GM21786 (cell line): ENCODE data around the gene MRPL12.
A peak's percentile ranks its signal among the peaks of the same experiment; 100 is the strongest.

Experiments
- ATAC-seq: cut with Tn5 transposase; IDR thresholded peaks from one replicate; pipeline ENCODE4 v1.9.1; 2021; ENCODE audit not compliant: unreplicated experiment

MRPL12 gene

DNA sequence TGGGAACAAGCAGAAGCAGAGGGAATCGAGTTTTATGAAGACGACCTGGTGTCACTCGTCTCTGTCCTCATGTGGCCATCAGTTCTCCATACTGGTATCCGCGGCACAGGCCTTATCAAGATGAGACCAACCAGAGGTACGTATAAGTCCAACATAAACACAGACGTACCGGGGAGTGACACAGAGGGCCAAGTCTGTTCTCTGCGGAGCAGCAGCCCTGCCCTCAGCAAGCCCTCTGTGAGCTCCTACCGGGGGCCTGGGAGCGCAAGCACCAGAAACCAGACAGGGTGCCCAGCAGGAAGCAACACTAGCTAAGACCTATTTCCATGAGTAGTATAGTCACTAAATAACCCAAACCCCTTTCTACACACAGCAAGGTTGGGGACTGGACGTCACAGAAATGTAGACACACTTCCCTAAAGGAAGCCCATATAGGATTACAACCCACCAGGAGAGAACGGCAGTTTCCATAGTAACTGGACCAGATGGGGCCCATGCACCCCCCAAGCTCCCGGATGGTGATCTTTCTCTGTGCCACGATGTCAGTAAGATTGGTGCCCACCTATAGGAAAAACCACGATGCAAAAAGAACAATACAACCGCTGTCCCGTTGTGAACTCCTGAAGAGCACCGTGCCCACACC, 20.5 kb upstream of the MRPL12 start:
- ATAC-seq = no peak

DNA sequence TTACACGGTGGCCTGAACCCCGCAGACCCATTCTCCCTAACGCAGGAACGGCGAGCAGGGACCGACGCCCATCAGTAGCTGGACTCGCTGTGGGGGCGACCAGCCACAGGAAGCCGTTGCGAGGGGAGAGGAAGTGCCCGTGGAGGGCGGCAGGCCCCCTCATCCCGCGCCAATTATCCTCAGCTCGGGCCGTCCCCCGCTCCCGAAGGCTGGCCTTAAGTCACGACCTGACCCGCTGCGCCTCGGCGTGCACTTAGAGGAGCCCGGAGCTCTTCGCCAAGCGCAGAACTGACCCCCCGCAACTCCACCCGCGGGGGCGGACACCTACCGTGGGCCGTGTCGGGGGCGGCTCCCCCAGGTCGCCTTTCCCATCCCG, 20.0 kb upstream of the MRPL12 start:
- ATAC-seq = no peak

DNA sequence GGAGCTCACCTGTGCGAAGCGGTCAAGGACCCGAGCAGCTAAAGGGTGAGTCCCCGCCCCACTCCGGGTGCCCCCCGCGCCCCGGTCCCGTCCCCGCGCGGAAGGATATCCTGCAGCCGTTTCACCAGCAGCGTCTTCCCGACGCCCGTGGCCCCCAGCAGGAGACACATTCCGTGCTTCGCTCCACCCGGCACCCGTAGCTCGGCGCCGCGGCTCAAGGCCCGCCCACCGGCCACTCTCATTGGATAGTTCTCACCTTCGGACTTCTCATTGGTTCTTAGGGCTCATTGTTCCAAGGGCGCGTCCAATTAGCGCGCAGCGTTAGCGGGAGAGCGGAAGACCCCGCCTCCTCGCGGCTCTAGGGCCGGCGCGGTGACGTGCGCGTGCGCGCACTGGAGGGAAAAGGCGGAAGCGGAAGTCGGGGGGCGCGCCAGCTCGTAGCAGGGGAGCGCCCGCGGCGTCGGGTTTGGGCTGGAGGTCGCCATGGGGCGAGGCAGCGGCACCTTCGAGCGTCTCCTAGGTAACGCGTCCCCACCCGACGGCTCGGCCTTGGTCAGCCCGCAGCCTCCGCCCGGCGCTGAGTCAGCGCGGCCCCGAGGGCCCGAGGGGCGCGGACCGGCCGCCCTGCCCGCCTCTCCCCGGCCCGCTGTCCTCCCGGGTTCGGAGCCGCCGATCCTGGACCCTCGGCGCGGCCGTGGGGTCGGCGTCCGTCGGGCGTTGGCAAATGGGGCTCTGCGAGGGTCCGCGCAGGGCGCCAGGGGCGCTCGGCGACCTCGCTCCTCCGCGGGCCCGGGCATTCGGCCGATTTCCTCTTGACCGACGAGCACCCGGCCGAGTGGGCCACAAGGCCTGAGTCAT, 19.4 kb upstream of the MRPL12 start, which contains the start of the genes ARL16 and HGS:
ARL16 (minus strand) TSS at position 214 of the 858 bp plus-strand sequence; CDS start at position 170, 44 bp downstream.
HGS (plus strand) TSS at position 428 of the 858 bp plus-strand sequence; CDS start at position 484, 56 bp downstream.
- peak; percentile 94 for ATAC-seq

DNA sequence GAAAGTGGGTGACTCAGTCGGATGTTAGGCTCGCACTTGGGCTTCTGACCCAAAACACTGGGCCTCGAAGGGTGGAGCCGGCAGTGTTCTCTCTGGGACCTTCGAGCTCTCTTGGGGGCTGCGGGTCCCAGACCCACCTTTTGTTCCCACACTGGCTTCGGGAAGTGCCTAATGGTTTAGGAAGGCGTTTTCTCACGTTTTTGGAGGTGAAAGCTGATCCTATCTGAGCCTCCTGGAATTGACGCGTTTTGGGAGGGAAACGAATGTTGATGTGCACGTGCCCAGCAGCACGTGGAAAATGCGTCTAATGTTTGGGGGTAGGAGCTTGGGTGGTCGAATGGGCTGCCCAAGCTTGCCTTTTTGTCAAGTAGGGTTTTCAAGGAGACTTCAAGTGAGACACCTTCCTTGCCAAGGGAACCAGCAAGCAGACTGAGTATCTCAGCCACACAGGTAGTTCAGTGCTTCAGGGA, 18.7 kb upstream of the MRPL12 start:
- ATAC-seq = no peak

DNA sequence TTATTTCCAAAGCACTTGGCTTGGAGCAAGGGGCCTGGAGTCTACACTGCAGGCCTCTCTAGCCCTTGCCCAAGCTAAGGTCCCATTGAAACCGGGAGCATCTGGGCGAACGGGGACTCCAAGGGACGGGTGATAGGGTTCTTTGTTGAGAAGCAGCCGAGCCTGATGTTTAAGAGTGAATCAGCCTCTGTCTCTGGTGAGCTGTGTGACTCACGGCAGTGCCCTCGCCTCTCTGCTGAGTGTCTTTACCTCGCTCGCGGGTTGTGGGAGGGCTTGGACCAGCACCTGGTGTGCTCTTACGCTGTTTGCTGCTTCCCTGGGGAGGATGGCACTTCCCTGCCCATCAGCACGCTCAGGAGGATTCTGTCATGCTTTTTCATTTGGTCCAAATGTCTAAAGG, 18.1 kb upstream of the MRPL12 start:
- no peak for ATAC-seq

DNA sequence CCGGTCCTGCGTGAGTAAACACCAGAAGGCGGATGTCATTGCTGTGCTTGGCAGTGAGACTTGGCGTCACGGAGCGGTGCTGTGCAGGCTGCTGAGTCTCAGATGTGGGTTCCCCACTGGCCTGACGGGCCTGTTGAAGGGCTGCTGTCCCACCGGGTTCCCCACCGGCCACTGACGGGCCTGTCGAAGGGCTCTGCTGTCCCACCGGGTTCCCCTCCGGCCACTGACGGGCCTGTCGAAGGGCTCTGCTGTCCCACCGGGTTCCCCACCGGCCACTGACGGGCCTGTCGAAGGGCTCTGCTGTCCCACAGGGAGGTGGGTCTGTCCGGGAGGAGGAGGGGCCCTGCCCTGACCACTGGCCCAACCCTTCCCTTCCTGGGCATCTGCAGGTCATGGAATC, 16.6 kb upstream of the MRPL12 start:
- ATAC-seq = no peak

DNA sequence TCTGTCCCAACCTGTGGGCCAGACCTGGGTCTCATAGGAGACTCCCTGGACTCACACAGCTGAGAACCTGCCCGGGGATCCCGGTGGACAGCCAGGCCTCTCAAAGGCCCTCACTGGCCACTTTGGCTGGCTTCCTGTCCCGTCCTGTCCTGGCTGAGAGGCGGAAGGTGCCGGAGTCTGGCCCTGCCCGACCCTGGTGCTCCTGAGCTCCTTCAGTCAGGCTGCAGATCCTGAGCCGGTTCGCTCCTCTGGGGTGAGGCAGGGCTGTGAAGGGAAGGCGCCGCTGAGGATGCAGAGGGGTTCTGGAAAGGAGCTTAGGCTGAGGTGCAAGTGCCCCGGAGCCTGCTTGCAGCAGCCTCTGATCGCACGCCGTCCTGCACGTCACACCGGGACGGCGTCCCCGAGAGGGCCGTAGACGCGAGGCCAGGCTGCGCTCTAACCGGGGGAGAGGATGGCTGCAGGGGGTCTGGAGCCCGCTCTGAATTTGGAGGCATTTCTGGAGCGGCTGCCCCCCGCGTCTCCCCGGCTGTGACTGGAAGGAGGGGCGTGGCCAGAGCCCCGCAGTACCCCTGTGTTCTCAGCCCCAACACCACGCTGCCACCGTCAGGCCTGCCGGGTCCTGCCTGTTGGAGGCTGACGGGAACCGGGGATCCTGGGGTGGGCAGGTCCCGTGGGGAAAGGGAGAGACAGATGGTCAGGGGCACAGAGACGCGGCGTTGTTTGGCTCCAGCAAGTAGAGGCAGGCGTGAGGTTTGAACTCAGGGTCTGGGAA, 15.2 kb upstream of the MRPL12 start:
- ATAC-seq = no peak

DNA sequence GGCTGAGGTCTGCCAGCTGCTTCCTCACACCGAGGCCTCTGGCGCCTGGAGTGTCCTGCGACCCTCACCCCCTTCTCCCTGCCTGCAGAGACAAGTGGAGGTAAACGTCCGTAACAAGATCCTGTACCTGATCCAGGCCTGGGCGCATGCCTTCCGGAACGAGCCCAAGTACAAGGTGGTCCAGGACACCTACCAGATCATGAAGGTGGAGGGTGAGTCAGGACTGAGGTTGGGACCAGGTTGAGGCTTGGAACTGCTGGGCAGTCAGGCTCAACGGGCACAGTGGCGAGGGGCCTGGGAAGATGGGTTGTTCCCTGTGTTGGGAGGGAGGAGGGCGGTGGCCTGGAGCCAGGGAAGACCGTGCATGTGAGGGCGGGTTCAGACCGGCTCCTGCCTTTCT, 14.6 kb upstream of the MRPL12 start:
- no peak for ATAC-seq

DNA sequence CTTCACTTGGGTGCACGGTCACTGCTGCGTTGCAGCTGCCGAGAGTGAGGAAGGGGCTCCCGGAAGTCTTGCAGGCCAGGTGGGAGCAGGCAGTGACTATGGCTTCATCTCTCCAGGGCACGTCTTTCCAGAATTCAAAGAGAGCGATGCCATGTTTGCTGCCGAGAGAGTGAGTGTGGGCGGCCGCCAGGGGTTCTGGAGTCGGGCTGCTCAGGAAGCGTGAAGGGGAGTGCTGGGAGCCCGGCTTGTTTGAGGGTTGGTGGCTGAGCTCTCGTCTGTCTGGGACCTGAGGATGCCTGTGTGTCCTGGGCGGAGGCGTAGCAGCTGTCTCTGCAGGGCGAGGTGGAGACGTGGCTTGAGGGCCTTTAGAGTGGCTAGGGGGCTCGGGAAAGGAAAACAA, 13.1 kb upstream of the MRPL12 start:
- ATAC-seq = no peak

DNA sequence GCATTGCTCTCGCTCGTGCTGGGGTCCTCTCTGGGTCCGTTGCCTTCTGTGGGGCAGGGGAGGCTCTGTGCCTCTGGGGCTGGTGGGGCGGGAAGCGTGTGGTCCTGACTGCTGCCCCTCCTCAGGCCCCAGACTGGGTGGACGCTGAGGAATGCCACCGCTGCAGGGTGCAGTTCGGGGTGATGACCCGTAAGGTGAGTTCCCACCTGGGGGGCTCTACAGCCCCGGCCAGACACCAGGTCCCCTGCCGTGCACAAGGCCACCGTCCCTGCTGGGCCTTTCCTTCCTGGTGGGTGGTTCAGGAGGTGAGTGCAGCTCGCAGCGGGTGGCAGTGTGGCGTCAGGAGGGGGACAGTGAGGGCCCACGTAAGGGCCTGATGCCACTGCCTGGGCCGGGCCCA, 12.6 kb upstream of the MRPL12 start:
- no peak for ATAC-seq

DNA sequence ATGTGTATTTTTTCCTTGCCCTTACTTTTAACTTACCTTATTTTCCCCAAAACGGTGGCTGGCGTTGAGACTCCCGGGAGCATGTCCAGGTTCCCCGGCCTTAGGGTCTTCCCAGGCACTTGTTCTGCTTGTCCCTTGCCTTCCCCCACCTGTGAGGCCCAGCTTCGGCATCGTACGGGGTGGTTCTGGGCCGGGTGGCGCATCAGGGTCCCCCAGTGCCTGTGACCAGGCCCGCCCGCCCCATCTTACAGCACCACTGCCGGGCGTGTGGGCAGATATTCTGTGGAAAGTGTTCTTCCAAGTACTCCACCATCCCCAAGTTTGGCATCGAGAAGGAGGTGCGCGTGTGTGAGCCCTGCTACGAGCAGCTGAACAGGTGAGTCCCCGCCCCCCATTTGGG, 12.0 kb upstream of the MRPL12 start:
- no peak for ATAC-seq

DNA sequence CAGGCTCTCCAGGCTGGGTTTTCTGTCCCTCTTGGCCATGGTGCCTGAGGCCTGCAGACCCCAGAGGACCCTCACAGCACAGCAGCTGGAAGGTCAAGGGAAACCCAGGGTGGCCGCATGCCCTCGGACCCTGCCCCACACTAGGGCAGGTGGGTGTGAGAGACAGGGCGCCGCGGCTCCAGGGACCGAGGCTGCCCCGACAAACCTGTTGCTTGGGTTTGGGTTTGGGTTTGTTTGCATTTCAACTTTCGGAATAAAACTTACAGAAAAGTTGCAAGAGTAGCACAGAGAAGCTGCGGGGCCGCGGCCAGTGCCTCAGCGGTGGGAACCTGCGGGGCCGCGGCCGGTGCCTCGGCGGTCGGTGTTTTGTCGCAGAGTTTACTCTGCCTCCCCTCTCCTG, 11.6 kb upstream of the MRPL12 start:
- ATAC-seq = no peak

DNA sequence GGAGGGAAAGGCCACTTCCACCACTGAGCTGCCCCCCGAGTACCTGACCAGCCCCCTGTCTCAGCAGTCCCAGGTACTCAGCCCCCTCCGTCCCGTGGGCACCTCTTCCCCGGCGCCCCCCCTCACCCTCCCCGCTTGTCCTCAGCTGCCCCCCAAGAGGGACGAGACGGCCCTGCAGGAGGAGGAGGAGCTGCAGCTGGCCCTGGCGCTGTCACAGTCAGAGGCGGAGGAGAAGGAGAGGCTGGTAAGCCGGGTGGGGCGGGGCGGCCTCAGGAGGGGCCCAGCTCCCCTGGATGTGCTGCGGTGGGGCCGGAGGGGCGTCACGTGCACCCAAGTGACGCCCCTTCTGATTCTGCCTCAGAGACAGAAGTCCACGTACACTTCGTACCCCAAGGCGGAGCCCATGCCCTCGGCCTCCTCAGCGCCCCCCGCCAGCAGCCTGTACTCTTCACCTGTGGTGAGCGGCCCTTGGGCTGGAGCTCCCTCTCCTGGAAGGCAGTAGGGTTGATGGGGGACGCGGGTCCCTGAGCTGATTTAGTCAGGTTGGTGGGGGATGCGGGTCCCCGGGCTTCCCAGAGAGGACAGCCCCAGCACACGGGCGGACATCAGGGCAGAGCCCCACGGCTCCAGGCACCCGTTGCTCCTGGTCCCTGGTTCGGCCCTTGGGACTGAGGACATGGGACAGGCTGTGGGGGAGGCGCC, 9.5 kb upstream of the MRPL12 start:
- ATAC-seq = no peak

DNA sequence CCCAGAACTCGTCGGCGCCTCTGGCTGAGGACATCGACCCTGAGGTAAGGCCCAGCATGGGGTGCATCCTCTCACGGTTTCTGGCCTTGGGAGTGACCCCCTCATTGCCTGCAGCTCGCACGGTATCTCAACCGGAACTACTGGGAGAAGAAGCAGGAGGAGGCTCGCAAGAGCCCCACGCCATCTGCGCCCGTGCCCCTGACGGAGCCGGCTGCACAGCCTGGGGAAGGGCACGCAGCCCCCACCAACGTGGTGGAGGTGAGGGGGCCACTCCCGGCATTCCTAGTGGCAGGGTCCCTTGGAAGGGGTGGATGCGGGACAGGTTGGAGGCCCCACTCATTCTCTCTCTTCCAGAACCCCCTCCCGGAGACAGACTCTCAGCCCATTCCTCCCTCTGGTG, 8.4 kb upstream of the MRPL12 start:
- ATAC-seq = no peak

DNA sequence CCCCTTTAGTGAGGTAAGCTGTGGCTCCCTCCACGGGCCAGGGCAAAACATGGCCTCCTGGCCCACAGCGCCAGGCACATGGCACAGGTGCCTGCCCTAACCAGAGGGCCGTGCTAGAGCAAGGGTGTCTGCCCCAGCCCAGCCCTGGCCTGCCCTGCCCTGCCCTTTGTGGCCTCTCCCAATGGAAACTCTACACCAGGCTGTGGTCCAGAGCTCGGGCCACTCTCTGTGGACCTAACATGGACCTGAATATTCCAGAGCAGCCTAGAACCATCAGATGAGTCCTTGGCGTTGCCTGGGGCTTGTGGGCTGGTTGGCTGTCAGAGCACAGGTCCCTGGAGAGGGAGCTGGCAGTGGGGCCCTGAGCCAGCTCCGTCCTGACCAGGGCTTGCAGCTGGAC, 8.0 kb upstream of the MRPL12 start:
- ATAC-seq = no peak

DNA sequence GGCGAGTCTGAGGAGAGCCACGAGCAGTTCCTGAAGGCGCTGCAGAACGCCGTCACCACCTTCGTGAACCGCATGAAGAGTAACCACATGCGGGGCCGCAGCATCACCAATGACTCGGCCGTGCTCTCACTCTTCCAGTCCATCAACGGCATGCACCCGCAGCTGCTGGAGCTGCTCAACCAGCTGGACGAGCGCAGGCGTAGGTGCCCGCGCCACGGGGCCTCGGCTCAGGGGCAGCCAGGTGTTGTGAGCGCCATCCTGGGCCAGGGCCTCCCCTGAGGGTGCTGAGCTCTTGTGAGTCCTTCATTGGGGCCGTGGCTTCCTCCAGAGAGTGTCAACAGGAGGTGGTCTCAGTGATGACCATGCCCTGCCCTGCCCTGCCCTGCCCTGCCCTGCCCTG, 7.4 kb upstream of the MRPL12 start:
- no peak for ATAC-seq

DNA sequence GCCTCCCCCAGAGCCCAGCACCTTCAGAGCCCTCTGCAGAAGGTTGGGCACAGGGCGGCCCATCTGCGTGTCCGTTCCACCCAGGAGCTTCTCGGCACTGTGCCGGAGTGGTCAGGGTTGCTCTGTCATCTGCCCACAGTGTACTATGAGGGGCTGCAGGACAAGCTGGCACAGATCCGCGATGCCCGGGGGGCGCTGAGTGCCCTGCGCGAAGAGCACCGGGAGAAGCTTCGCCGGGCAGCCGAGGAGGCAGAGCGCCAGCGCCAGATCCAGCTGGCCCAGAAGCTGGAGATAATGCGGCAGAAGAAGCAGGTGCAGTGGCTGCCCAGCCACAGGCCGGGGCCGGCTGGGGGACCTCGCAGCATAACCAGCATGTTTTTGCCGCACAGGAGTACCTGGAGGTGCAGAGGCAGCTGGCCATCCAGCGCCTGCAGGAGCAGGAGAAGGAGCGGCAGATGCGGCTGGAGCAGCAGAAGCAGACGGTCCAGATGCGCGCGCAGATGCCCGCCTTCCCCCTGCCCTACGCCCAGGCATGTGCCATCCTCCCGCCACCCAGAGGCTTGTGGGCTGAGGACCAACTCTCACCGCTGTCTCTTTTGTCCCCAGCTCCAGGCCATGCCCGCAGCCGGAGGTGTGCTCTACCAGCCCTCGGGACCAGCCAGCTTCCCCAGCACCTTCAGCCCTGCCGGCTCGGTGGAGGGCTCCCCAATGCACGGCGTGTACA, 6.8 kb upstream of the MRPL12 start:
- ATAC-seq = no peak

DNA sequence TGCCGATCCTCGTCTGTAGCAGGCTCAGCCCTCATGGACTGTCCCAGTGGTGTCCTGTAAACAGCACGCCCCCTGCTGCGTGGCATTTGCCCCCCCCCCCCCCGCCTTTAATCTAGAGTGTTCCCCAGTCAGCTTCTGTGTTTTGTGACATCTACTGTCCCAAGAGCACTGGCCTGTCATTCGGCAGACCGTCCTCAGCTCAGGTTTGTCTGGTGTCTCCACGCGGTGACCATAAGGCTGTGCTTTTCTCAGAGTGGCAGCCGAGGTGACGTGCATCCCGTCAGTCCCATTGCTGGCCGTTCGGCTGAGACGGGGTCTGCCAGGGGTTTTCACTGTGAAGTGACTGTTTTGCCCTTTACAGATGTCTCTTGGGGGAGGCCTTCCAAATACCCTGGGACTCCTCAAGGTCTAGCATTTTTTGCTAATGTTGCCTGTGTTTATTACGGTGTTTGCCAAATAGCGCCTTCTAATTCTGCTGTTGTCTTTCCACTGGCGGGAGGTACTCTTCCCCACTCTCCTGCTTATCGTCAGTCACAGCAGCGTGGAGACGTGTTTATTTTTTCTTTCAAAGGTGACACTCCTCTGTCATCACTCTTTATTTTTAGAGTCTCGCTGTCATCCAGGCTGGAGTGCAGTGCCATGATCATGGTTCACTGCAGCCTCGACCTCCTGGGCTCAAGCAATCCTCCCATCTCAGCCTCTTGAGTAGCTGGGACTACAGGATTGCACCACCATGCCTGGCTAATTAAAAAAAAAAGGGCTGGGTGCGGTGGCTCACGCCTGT, 5.7 kb upstream of the MRPL12 start:
- no peak for ATAC-seq
